B cell (primary cell): Measurements from ENCODE around the gene IL4R. TPM values are rescaled to one million over a fixed set of nuclear protein-coding genes. Genes with fewer than 3 reads are reported as not detected.

Experiments
- ATAC-seq: fragments of 200-7000 bp; cut with Tn5 transposase; one replicate; pipeline ENCODE4 v1.10.0; 2021; ENCODE audit warnings: low read depth, mild to moderate bottlenecking, moderate number of reproducible peaks, moderate library complexity
- CTCF ChIA-PET: fragments of 350-600 bp; sonication (Branson Sonifier 250); formaldehyde crosslinking; loops from one replicate; lab custom pipeline; 2021; ENCODE audit warnings: antibody characterized with exemption, inconsistent platforms; lab: Charles Lee
- POLR2A ChIA-PET: fragments of 350-600 bp; sonication (Branson Sonifier 250); formaldehyde crosslinking; loops from one replicate; lab custom pipeline; 2021; ENCODE audit warnings: antibody characterized with exemption; lab: Charles Lee
- DNase-seq: peaks from one replicate; pipeline ENCODE4 v3.0.0; 2013
- H2AFZ ChIP-seq: 2 replicates; pipeline ENCODE4 v1.6.1; 2012; ENCODE audit warnings: mild to moderate bottlenecking, low read depth, low read length; ENCODE audit not compliant: insufficient read depth, poor library complexity, severe bottlenecking
- H3K27ac ChIP-seq, 2 donors: 1 replicate in 1 of 2; 2 replicates in 1 of 2; pipeline ENCODE4 v1.5.1; 2012 to 2013; ENCODE audit warnings: low read length in 2 of 2, mild to moderate bottlenecking in 2 of 2, moderate library complexity in 1 of 2
- H3K27me3 ChIP-seq, 4 experiments: fragments of 200-600 bp in 1 of 4; sonication (generic) in 1 of 4; replicated peaks in 1 of 4; 1 replicate in 2 of 4; 2 replicates in 2 of 4; pipeline versions ENCODE4 v1.6.1 to v1.7.0; 2013 to 2016; ENCODE audit warnings: low read length in 3 of 4, mild to moderate bottlenecking in 2 of 4, mixed read lengths in 1 of 4, moderate library complexity in 1 of 4; ENCODE audit not compliant: insufficient read depth in 4 of 4, control insufficient read depth in 3 of 4; ENCODE audit errors: control extremely low read depth in 1 of 4
- H3K36me3 ChIP-seq, 2 experiments: replicated peaks in 1 of 2; 1 replicate in 1 of 2; 2 replicates in 1 of 2; pipeline versions ENCODE4 v1.6.1 to v1.7.1; 2013; ENCODE audit warnings: low read length in 1 of 2; ENCODE audit not compliant: insufficient read depth in 2 of 2, control insufficient read depth in 1 of 2; ENCODE audit errors: control extremely low read depth in 1 of 2, extremely low read depth in 1 of 2
- H3K4me1 ChIP-seq, 2 donors: fragments of 200-600 bp in 1 of 2; sonication (generic) in 1 of 2; 1 replicate in 1 of 2; 2 replicates in 1 of 2; pipeline versions ENCODE4 v1.5.1 to v1.6.1; 2013 to 2017; ENCODE audit warnings: low read length in 2 of 2; ENCODE audit not compliant: control insufficient read depth in 2 of 2, insufficient read depth in 2 of 2
- H3K4me2 ChIP-seq: replicated peaks from 2 replicates; pipeline ENCODE3; 2012; ENCODE audit warnings: mild to moderate bottlenecking, low read depth, low read length; ENCODE audit not compliant: poor library complexity, severe bottlenecking
- H3K4me3 ChIP-seq, 5 experiments: fragments of 200-600 bp in 1 of 5; sonication (generic) in 1 of 5; 1 replicate in 3 of 5; 2 replicates in 2 of 5; pipeline versions ENCODE4 v1.5.1 to v1.7.0; 2011 to 2016; ENCODE audit warnings: low read length in 4 of 5, mild to moderate bottlenecking in 4 of 5, low read depth in 2 of 5, control low read depth in 1 of 5, moderate library complexity in 1 of 5; ENCODE audit not compliant: insufficient read depth in 1 of 5; ENCODE audit errors: control extremely low read depth in 1 of 5, extremely low read depth in 1 of 5
- H3K79me2 ChIP-seq: fragments of 200-600 bp; sonication (generic); one replicate; pipeline ENCODE4 v1.6.0; 2016; ENCODE audit warnings: low read length; ENCODE audit not compliant: control insufficient read depth, insufficient read depth
- H3K9ac ChIP-seq: fragments of 200-600 bp; sonication (generic); 2 replicates; pipeline ENCODE4 v1.6.1; 2017; ENCODE audit warnings: mild to moderate bottlenecking, low read length, moderate library complexity
- H3K9me3 ChIP-seq, 3 donors: one replicate each; pipeline versions ENCODE4 v1.6.1 to v1.7.1; 2013; ENCODE audit warnings: low read length in 2 of 3; ENCODE audit not compliant: control insufficient read depth in 2 of 3, insufficient read depth in 1 of 3; ENCODE audit errors: control extremely low read depth in 1 of 3
- H4K20me1 ChIP-seq: 2 replicates; pipeline ENCODE4 v1.6.0; 2012; ENCODE audit warnings: mild to moderate bottlenecking, low read length; ENCODE audit not compliant: insufficient read depth, control insufficient read depth, poor library complexity, severe bottlenecking
- H3K27ac Mint-ChIP-seq: one replicate; pipeline ENCODE4 v1.8.0; 2021; ENCODE audit warnings: mixed read lengths
- H3K27me3 Mint-ChIP-seq: one replicate; pipeline ENCODE4 v1.8.0; 2021; ENCODE audit warnings: mixed read lengths
- H3K4me1 Mint-ChIP-seq: one replicate; pipeline ENCODE4 v1.8.0; 2021; ENCODE audit warnings: mixed read lengths
- H3K4me3 Mint-ChIP-seq: one replicate; pipeline ENCODE4 v1.8.0; 2021; ENCODE audit warnings: mixed read lengths
- H3K9me3 Mint-ChIP-seq: one replicate; pipeline ENCODE4 v1.8.0; 2022; ENCODE audit warnings: mixed read lengths; ENCODE audit not compliant: insufficient read depth
- EZH2 ChIP-seq: IDR thresholded peaks from 2 replicates; pipeline ENCODE4 v1.6.1; 2012; ENCODE audit warnings: borderline replicate concordance, low read depth, mild to moderate bottlenecking, moderate library complexity, low read length; ENCODE audit not compliant: insufficient read depth, poor library complexity, severe bottlenecking
- WGBS: methylation state at CpG from one replicate; pipeline ENCODE4 v1.1.5; 2013; ENCODE audit warnings: missing lambda C conversion rate; ENCODE audit not compliant: insufficient coverage; 5-methylcytosine and 5-hydroxymethylcytosine counted together
- intact Hi-C: fragments of 100-400 bp; cut with micrococcal nuclease; formaldehyde crosslinking; loops from one replicate; pipeline ENCODE4 v1.10.0; 2022
- polyA plus RNA-seq: library from polyadenylated mRNA; depleted of rRNA; stranded (reverse); fragments of >200 nt; gene quantifications from 2 replicates; pipeline ENCODE4 v1.2.3, GENCODE V29; 2012
- total RNA-seq, 2 donors: library from RNA; stranded (reverse); fragments of 120-200 nt in 1 of 2; gene quantifications; 1 replicate in 1 of 2; 2 replicates in 1 of 2; pipeline versions ENCODE4 v1.2.3 to v1.2.4, GENCODE V29; 2013 to 2022
- TF ChIP-seq, protein P1 (sequence below): fragments of 200-600 bp; IDR thresholded peaks from one replicate; pipeline ENCODE4 v1.8.0; 2022; ENCODE audit warnings: antibody characterized with exemption, mild to moderate bottlenecking

Gene IL4R
- total and polyA plus RNA-seq, 2 donors (not counting 1 experiment from before 2014, with no cell fraction given): 311 to 966 TPM

- H3K4me1 ChIP-seq: peaks cover 5 to 21% of the 10 kb centered on the region in 2 donors
- intact Hi-C loops: no loop called here
- H3K9ac ChIP-seq: no peak overlapping the region
- H2AFZ ChIP-seq: no peak overlapping the region
- H3K36me3 ChIP-seq: no peaks in the 10 kb centered on the region
- peaks cover 9% of the 10 kb centered on the region for H3K4me1 Mint-ChIP-seq
- ChIA-PET POLR2A (interaction anchor here (0.7 kb wide), 1 partner anchor 15 kb away, joined by 3 read pairs; no protein-coding TSS in a partner anchor), CTCF (no interaction called here)
- peaks cover 0 to 3% (median 0%) of the 10 kb centered on the region in 4 experiments for H3K27me3 ChIP-seq
- no peak overlapping the region for H3K27ac ChIP-seq
- no peak overlapping the region for H3K4me2 ChIP-seq
- no peaks in the 10 kb centered on the region for H4K20me1 ChIP-seq
- H3K27ac Mint-ChIP-seq: no peak overlapping the region
- H3K79me2 ChIP-seq: no peaks in the 10 kb centered on the region
- H3K9me3 Mint-ChIP-seq: peaks cover 30% of the 10 kb centered on the region
- DNase-seq (peak; percentile 19), ATAC-seq (no peak)
- H3K4me3 Mint-ChIP-seq: no peak overlapping the region
- H3K9me3 ChIP-seq: peaks cover 8 to 47% (median 25%) of the 10 kb centered on the region in 3 donors
- H3K27me3 Mint-ChIP-seq: no peaks in the 10 kb centered on the region
- no peak for TF ChIP-seq EZH2
- TF ChIP-seq, protein P1, sequence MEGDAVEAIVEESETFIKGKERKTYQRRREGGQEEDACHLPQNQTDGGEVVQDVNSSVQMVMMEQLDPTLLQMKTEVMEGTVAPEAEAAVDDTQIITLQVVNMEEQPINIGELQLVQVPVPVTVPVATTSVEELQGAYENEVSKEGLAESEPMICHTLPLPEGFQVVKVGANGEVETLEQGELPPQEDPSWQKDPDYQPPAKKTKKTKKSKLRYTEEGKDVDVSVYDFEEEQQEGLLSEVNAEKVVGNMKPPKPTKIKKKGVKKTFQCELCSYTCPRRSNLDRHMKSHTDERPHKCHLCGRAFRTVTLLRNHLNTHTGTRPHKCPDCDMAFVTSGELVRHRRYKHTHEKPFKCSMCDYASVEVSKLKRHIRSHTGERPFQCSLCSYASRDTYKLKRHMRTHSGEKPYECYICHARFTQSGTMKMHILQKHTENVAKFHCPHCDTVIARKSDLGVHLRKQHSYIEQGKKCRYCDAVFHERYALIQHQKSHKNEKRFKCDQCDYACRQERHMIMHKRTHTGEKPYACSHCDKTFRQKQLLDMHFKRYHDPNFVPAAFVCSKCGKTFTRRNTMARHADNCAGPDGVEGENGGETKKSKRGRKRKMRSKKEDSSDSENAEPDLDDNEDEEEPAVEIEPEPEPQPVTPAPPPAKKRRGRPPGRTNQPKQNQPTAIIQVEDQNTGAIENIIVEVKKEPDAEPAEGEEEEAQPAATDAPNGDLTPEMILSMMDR: no peak
- H3K4me3 ChIP-seq: no peak overlapping the region
Observed at GRCh38 chr16:27390151-27390550, 76.4 kb downstream of the IL4R start.

DNA sequence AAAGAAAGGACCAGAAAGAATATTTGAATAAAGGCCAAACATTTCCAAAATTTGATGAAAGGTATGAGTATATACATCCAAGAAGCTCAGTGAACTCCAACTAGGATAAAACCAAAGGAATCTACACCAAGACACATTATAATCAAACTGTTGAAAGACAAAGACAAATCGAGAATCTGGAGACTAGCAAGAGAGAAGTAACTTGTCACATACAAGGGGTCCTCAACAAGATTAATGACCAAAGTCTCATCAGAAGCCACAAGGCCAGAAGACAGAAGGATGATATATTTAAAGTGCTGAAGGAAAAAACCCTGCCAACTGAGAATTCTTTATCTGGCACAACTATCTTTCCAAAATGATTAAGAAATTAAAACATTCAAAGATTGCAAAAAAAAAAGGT is 78.9 kb downstream of the IL4R start:
- no peak for ATAC-seq
- H3K27ac ChIP-seq: no peak overlapping the region
- no peaks in the 10 kb centered on the region for H3K36me3 ChIP-seq
- ChIA-PET CTCF (interaction anchor here (0.7 to 1.7 kb wide), 7 partner anchors 8 to 36 kb away, joined by 3 to 6 read pairs (median 3); no protein-coding TSS in a partner anchor), POLR2A (no interaction called here)
- no peak overlapping the region for H2AFZ ChIP-seq
- no peak overlapping the region for H3K9ac ChIP-seq
- peaks cover 12 to 58% (median 26%) of the 10 kb centered on the region in 3 donors for H3K9me3 ChIP-seq
- H3K4me2 ChIP-seq: no peak overlapping the region
- H3K4me3 ChIP-seq: no peak overlapping the region
- H3K79me2 ChIP-seq: no peaks in the 10 kb centered on the region
- intact Hi-C loops: no loop called here
- peaks cover 11 to 25% of the 10 kb centered on the region in 2 donors for H3K4me1 ChIP-seq
- no peaks in the 10 kb centered on the region for H4K20me1 ChIP-seq
- peaks cover 18% of the 10 kb centered on the region for H3K4me1 Mint-ChIP-seq
- H3K27ac Mint-ChIP-seq: no peak overlapping the region
- TF ChIP-seq, protein P1: no peak
- TF ChIP-seq EZH2: no peak
- H3K4me3 Mint-ChIP-seq: no peak overlapping the region
- no peak for DNase-seq
- no CpG with 5 or more reads among the region's 1 CpG for WGBS
- peaks cover 34% of the 10 kb centered on the region for H3K9me3 Mint-ChIP-seq
- H3K27me3 ChIP-seq: peaks cover 0 to 3% (median 0%) of the 10 kb centered on the region in 4 experiments
- no peaks in the 10 kb centered on the region for H3K27me3 Mint-ChIP-seq
